K562 (cell line): ENCODE data around the gene PEDS1. TPM values are rescaled to one million over a fixed set of nuclear protein-coding genes. Genes with fewer than 3 reads are reported as not detected.
A peak's percentile ranks its signal among the peaks of the same experiment; 100 is the strongest.

ENCODE experiments used
- ATAC-seq: fragments of 200-7000 bp; cut with Tn5 transposase; 3 replicates; pipeline ENCODE4 v1.9.1; 2020; ENCODE audit warnings: moderate library complexity
- BruUV-seq: library from RNA; stranded (reverse); fragments of 400-500 nt; replicated peaks from 2 replicates; lab custom pipeline; 2021; lab: Mats Ljungman, UMichigan
- CTCF ChIA-PET: fragments of 300-600 bp; formaldehyde crosslinking; extraction: SDS; loops from one replicate; lab custom pipeline; 2021; ENCODE audit warnings: low intra/inter-chr PET ratio; lab: Yijun Ruan, JAX
- POLR2A ChIA-PET: fragments of 300-600, 350-650 bp; sonication (Branson Sonifier 250); formaldehyde crosslinking; extraction: SDS; loops from one replicate; lab custom pipeline; 2021; ENCODE audit warnings: antibody characterized with exemption, inconsistent platforms; lab: Yijun Ruan, JAX
- DNase-seq, 4 experiments: peaks; one replicate each; pipeline versions ENCODE4 v3.0.0 to v3.0.0-alpha.2; 2011 to 2018; ENCODE audit warnings: low spot score in 3 of 4, mixed read lengths in 3 of 4; ENCODE audit errors: extremely low read depth in 1 of 4
- FAIRE-seq: peaks from 2 replicates; lab custom pipeline; 2011; peaks lifted over from hg19 to GRCh38; lab: Jason Lieb, UNC
- H2AFZ ChIP-seq: 2 replicates; pipeline ENCODE4 v1.6.0; 2011; ENCODE audit warnings: low read depth, low read length, control low read depth, inconsistent platforms
- H3K27ac ChIP-seq: fragments of 200-600 bp; 3 replicates; pipeline ENCODE4 v1.8.0; 2011; ENCODE audit warnings: low read depth, mild to moderate bottlenecking, control low read depth, inconsistent platforms, low read length, moderate library complexity, mixed read lengths; ENCODE audit errors: extremely low read depth
- H3K27me3 ChIP-seq, 2 experiments: fragments of 300-600 bp in 1 of 2; 2 replicates in 1 of 2; 3 replicates in 1 of 2; pipeline versions ENCODE4 v1.6.0 to v1.8.0; 2011; ENCODE audit warnings: inconsistent platforms in 2 of 2, low read length in 2 of 2, mild to moderate bottlenecking in 1 of 2, mixed read lengths in 1 of 2, moderate library complexity in 1 of 2; ENCODE audit not compliant: control insufficient read depth in 2 of 2, insufficient read depth in 2 of 2
- H3K36me3 ChIP-seq: fragments of 300-600 bp; 3 replicates; pipeline ENCODE4 v1.8.0; 2011; ENCODE audit warnings: mild to moderate bottlenecking, low read length, inconsistent platforms; ENCODE audit not compliant: control insufficient read depth, insufficient read depth
- H3K4me1 ChIP-seq, 2 experiments: fragments of 200-600 bp in 1 of 2; replicated peaks in 1 of 2; 2 replicates in 1 of 2; 3 replicates in 1 of 2; pipeline versions ENCODE4 v1.5.1 to v1.8.0; 2011; ENCODE audit warnings: inconsistent platforms in 2 of 2, low read length in 2 of 2, mild to moderate bottlenecking in 1 of 2, mixed read lengths in 1 of 2, moderate library complexity in 1 of 2; ENCODE audit not compliant: control insufficient read depth in 2 of 2, insufficient read depth in 2 of 2
- H3K4me2 ChIP-seq: 2 replicates; pipeline ENCODE4 v1.6.1; 2011; ENCODE audit warnings: low read length, control low read depth, inconsistent platforms, mixed read lengths; ENCODE audit not compliant: insufficient read depth
- H3K4me3 ChIP-seq: fragments of 200-600 bp; sonication (generic), shearing (Covaris generic); 2 replicates; pipeline ENCODE4 v1.5.1; 2016; ENCODE audit warnings: control low read depth, inconsistent platforms
- H3K79me2 ChIP-seq: fragments of 200-600 bp; 3 replicates; pipeline ENCODE4 v1.8.0; 2011; ENCODE audit warnings: low read length, inconsistent platforms; ENCODE audit not compliant: control insufficient read depth, insufficient read depth
- H3K9ac ChIP-seq, 2 experiments: 2 replicates each; pipeline versions ENCODE4 v1.6.0 to v1.6.1; 2011; ENCODE audit warnings: low read depth in 2 of 2, low read length in 2 of 2, control low read depth in 1 of 2, inconsistent platforms in 1 of 2, mild to moderate bottlenecking in 1 of 2, mixed read lengths in 1 of 2; ENCODE audit not compliant: insufficient read depth in 1 of 2
- H3K9me1 ChIP-seq: one replicate; pipeline ENCODE4 v1.6.0; 2011; ENCODE audit warnings: inconsistent platforms, mild to moderate bottlenecking, low read length, moderate library complexity; ENCODE audit not compliant: control insufficient read depth, insufficient read depth
- H3K9me3 ChIP-seq: replicated peaks from 2 replicates; pipeline ENCODE4 v1.5.1; 2011; ENCODE audit warnings: low read depth, low read length, inconsistent platforms; ENCODE audit not compliant: control insufficient read depth, insufficient read depth
- H4K20me1 ChIP-seq: replicated peaks from 2 replicates; pipeline ENCODE4 v1.6.1; 2011; ENCODE audit warnings: low read length, inconsistent platforms, mixed read lengths; ENCODE audit not compliant: control insufficient read depth, insufficient read depth
- CCNT2 ChIP-seq: IDR thresholded peaks from 2 replicates; pipeline ENCODE4 v1.6.1; 2011; ENCODE audit warnings: borderline replicate concordance, low read depth, mild to moderate bottlenecking, moderate library complexity, mixed read lengths, low read length; ENCODE audit not compliant: insufficient read length; ENCODE audit errors: extremely low read depth
- HNRNPH1 ChIP-seq: fragments of 200-400 bp; formaldehyde crosslinking; optimal IDR thresholded peaks from 2 replicates; pipeline ENCODE3; 2017; ENCODE audit warnings: low read depth, mild to moderate bottlenecking, low read length, moderate library complexity
- MCM2 ChIP-seq: fragments of 450-650 bp; IDR thresholded peaks from 2 replicates; pipeline ENCODE4 v1.6.1; 2017; ENCODE audit warnings: low read depth, mild to moderate bottlenecking
- PHTF2 ChIP-seq: fragments of 250-450 bp; sonication (Bioruptor Pico); IDR thresholded peaks from 2 replicates; pipeline ENCODE4 v1.5.0; 2021; ENCODE audit warnings: mild to moderate bottlenecking
- POLR2AphosphoS5 ChIP-seq: IDR thresholded peaks from 2 replicates; pipeline ENCODE4 v1.6.1; 2011; ENCODE audit warnings: mild to moderate bottlenecking, low read depth, low read length, moderate library complexity; ENCODE audit not compliant: control insufficient read depth, insufficient read depth
- POLR2G ChIP-seq: fragments of 200-400 bp; formaldehyde crosslinking; IDR thresholded peaks from 2 replicates; pipeline ENCODE4 v1.6.1; 2017; ENCODE audit warnings: low read depth, mild to moderate bottlenecking, antibody characterized with exemption, low read length, moderate library complexity
- RFX1 ChIP-seq: fragments of 450-650 bp; IDR thresholded peaks from 2 replicates; pipeline ENCODE4 v1.6.1; 2016; ENCODE audit warnings: mild to moderate bottlenecking, moderate library complexity
- SP1 ChIP-seq: sonication (generic); formaldehyde crosslinking; IDR thresholded peaks from 2 replicates; pipeline ENCODE4 v1.8.1; 2022; ENCODE audit warnings: mild to moderate bottlenecking, missing genetic modification reagents
- ZNF184 ChIP-seq: sonication (generic); formaldehyde crosslinking; IDR thresholded peaks from 2 replicates; pipeline ENCODE4 v1.5.0; 2020; ENCODE audit warnings: missing genetic modification reagents
- ZNF23 ChIP-seq: fragments of 250-450 bp; sonication (Bioruptor Pico); IDR thresholded peaks from 2 replicates; pipeline ENCODE4 v1.4.0; 2020; ENCODE audit warnings: mild to moderate bottlenecking
- WGBS: fragments of 100-300 bp; shearing (Covaris generic); methylation state at CpG from one replicate; pipeline ENCODE4 v1.1.6; 2016; ENCODE audit warnings: low coverage, mixed read lengths; ENCODE audit not compliant: insufficient coverage; ENCODE audit errors: missing lambda C conversion rate; 5-methylcytosine and 5-hydroxymethylcytosine counted together
- in situ Hi-C: fragments of 300-500 bp; cut with MboI; formaldehyde crosslinking; loops from 4 replicates; pipeline ENCODE4 v1.15.0; 2018; ENCODE audit warnings: inconsistent platforms, mixed read lengths
- intact Hi-C: fragments of 100-400 bp; cut with micrococcal nuclease; formaldehyde crosslinking; loops from 2 replicates; pipeline ENCODE4 v1.14.2; 2022
- polyA plus RNA-seq, 8 experiments: library from polyadenylated mRNA; depleted of rRNA in 4 of 8; stranded (reverse) in 5 of 8; unstranded in 3 of 8; fragments of >200 nt; fragmentation: Nextera tagmentation in 2 of 8; fragmentation: Illumina TruSeq in 1 of 8; extraction: Ambion mirVana in 2 of 8; extraction: Trizol in 1 of 8; gene quantifications; 2 replicates each; pipeline versions ENCODE4 v1.2.1 to v1.2.3, GENCODE V29; 2011 to 2014; ENCODE audit warnings: inconsistent platforms in 1 of 8, missing spikeins in 1 of 8
- total RNA-seq, 7 experiments: library from RNA; depleted of rRNA in 6 of 7; stranded (reverse); fragments of >200 nt in 6 of 7; fragmentation: Illumina TruSeq in 2 of 7; extraction: Trizol in 2 of 7; gene quantifications; 2 replicates each; pipeline versions ENCODE4 v1.2.1 to v1.2.3, GENCODE V29; 2011 to 2021; ENCODE audit warnings: low replicate concordance in 1 of 7
- TF ChIP-seq, protein P1 (sequence below): sonication (generic); IDR thresholded peaks from 2 replicates; pipeline ENCODE4 v1.6.1; 2016
- TF ChIP-seq, protein P2 (sequence below): fragments of 250-450 bp; sonication (Bioruptor Pico); IDR thresholded peaks from 2 replicates; pipeline ENCODE4 v1.4.0; 2020
- TF ChIP-seq, protein P3 (sequence below): fragments of 250-450 bp; sonication (Bioruptor Pico); IDR thresholded peaks from 2 replicates; pipeline ENCODE4 v1.5.0; 2021
- TF ChIP-seq, protein P4 (sequence below): fragments of 250-450 bp; sonication (Bioruptor Pico); IDR thresholded peaks from 2 replicates; pipeline ENCODE4 v1.5.0; 2022; ENCODE audit warnings: mild to moderate bottlenecking

Gene PEDS1
- total and polyA plus RNA-seq, 9 of the 15 experiments (the other 6 are each of a cell fraction or from before 2014, with no cell fraction given) = 2.9 to 38.5 (median 24.2) TPM

DNA sequence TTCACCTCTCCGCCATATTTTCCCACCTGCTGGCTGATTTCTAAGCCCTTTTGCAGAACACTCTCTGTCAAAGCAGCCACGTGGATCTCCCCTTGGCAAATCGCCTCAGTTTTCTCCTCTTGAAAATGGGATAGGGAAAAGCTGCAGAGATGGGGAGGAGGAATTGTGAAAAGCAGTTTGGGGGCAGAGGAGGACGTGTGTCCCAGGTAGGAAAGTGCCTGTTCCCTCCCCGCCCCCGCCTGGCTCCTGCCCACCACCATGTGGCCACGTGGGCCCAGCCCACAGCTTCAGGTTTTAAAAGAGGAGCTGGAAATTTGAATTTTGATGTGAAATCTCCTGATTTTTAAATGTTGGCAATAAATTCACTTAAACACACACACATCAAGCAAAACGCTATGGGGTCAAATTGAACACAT lies 33.5 kb upstream of the PEDS1 start:
- in situ Hi-C loops (loop anchor here (5.0 kb wide), 2 partner anchors 275 to 390 kb away; no protein-coding TSS in a partner anchor), intact Hi-C loops (loop anchor here (1.0 to 10.0 kb wide), 5 partner anchors 158 to 608 kb away; partner anchors contain the start of gene BCAS4)
- peak overlapping the region; percentile 87 for H2AFZ ChIP-seq
- 41% methylated on average over 8 of the region's 8 CpGs for WGBS
- H3K27me3 ChIP-seq = no peaks in the 10 kb centered on the region
- no peaks in the 10 kb centered on the region for H3K9me1 ChIP-seq
- no peaks in the 10 kb centered on the region for H3K9me3 ChIP-seq
- H3K36me3 ChIP-seq = no peaks in the 10 kb centered on the region
- peak overlapping the region; percentile 55 for H3K27ac ChIP-seq
- CTCF ChIA-PET = interaction anchor here (0.6 to 4.7 kb wide), 5 partner anchors 158 to 400 kb away, joined by 3 to 58 read pairs (median 4); no protein-coding TSS in a partner anchor
- peaks cover 20 to 43% of the 10 kb centered on the region in 2 experiments; a peak in 4 of 5 replicates for H3K4me1 ChIP-seq
- FAIRE-seq (no peak), DNase-seq (no peak), ATAC-seq (no peak)
- no peaks in the 10 kb centered on the region for H4K20me1 ChIP-seq
- POLR2A ChIA-PET = interaction anchor here (0.6 to 2.3 kb wide), 4 partner anchors 192 to 279 kb away, joined by 3 to 6 read pairs (median 3); no protein-coding TSS in a partner anchor
- H3K4me3 ChIP-seq = no peak overlapping the region
- no TSS peak for BruUV-seq
- H3K79me2 ChIP-seq = peaks cover 10% of the 10 kb centered on the region
- no peak overlapping the region for H3K4me2 ChIP-seq
- peak overlapping the region; percentile 15 to 57; a peak in 3 of 4 replicates for H3K9ac ChIP-seq
- TF ChIP-seq MCM2 (no peak), PHTF2 (CRISPR knock-in tag) (no peak), SP1 (CRISPR knock-in tag) (no peak), RFX1 (no peak), POLR2AphosphoS5 (no peak), ZNF184 (CRISPR knock-in tag) (no peak), CCNT2 (no peak), HNRNPH1 (no peak), ZNF23 (CRISPR knock-in tag) (no peak), POLR2G (peak; percentile 33; the same call in 1 of the 2 replicates)
- TF ChIP-seq, protein P1, sequence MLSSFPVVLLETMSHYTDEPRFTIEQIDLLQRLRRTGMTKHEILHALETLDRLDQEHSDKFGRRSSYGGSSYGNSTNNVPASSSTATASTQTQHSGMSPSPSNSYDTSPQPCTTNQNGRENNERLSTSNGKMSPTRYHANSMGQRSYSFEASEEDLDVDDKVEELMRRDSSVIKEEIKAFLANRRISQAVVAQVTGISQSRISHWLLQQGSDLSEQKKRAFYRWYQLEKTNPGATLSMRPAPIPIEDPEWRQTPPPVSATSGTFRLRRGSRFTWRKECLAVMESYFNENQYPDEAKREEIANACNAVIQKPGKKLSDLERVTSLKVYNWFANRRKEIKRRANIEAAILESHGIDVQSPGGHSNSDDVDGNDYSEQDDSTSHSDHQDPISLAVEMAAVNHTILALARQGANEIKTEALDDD = no peak
- TF ChIP-seq, protein P2, sequence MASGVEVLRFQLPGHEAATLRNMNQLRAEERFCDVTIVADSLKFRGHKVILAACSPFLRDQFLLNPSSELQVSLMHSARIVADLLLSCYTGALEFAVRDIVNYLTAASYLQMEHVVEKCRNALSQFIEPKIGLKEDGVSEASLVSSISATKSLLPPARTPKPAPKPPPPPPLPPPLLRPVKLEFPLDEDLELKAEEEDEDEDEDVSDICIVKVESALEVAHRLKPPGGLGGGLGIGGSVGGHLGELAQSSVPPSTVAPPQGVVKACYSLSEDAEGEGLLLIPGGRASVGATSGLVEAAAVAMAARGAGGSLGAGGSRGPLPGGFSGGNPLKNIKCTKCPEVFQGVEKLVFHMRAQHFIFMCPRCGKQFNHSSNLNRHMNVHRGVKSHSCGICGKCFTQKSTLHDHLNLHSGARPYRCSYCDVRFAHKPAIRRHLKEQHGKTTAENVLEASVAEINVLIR (CRISPR knock-in tag) = no peak
- TF ChIP-seq, protein P3, sequence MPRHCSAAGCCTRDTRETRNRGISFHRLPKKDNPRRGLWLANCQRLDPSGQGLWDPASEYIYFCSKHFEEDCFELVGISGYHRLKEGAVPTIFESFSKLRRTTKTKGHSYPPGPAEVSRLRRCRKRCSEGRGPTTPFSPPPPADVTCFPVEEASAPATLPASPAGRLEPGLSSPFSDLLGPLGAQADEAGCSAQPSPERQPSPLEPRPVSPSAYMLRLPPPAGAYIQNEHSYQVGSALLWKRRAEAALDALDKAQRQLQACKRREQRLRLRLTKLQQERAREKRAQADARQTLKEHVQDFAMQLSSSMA (CRISPR knock-in tag) = no peak
- TF ChIP-seq, protein P4, sequence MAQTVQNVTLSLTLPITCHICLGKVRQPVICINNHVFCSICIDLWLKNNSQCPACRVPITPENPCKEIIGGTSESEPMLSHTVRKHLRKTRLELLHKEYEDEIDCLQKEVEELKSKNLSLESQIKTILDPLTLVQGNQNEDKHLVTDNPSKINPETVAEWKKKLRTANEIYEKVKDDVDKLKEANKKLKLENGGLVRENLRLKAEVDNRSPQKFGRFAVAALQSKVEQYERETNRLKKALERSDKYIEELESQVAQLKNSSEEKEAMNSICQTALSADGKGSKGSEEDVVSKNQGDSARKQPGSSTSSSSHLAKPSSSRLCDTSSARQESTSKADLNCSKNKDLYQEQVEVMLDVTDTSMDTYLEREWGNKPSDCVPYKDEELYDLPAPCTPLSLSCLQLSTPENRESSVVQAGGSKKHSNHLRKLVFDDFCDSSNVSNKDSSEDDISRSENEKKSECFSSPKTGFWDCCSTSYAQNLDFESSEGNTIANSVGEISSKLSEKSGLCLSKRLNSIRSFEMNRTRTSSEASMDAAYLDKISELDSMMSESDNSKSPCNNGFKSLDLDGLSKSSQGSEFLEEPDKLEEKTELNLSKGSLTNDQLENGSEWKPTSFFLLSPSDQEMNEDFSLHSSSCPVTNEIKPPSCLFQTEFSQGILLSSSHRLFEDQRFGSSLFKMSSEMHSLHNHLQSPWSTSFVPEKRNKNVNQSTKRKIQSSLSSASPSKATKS (CRISPR knock-in tag) = no peak
